ENCODE data around the gene WNT9A. TPM values are rescaled to one million over a fixed set of nuclear protein-coding genes. Genes with fewer than 3 reads are reported as not detected.

The WNT9A gene
- total RNA-seq, 2 donors from 2014 or later = 1.4 to 2.0 TPM

DNA sequence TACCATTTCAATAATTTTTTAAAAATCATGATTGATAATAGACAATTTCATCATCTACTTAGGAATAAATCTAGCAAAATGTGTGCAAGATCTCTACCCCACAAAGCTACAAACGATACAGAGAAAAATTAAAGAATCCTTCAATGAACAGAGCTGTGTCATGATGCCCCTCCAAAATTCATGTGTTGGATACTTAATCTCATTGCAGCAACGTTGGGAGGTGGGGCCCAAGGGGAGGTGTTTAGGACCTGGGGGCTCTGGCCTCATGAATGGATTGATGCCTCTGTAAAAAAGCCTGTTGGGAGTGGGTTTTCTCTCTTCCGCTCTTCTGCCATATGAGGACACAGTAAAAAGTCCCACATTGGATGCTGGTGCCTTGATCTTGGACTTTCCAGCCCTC lies 77.4 kb downstream of the WNT9A start:
- Histone ChIP-seq H3K9me3 (no peaks in the 10 kb centered on the region), H3K4me3 (no peak overlapping the region), H3K27me3 (replicated peaks; ENCODE audit: insufficient read depth) (no peaks in the 10 kb centered on the region), H3K36me3 (no peaks in the 10 kb centered on the region), H3K27ac (no peak overlapping the region), H3K4me1 (replicated peaks) (no peaks in the 10 kb centered on the region)
- TF ChIP-seq POLR2AphosphoS5 (IDR thresholded peaks at IDR 0.05) = no peak
- TF ChIP-seq POLR2A (IDR thresholded peaks at IDR 0.05) = no peak
- TF ChIP-seq CTCF (IDR thresholded peaks at IDR 0.05) = no peak
- 68% methylated on average over 3 of the region's 3 CpGs for WGBS
- DNase-seq (ENCODE audit: low spot score) = no peak
- intact Hi-C loops (cut with DNase I) = no loop called here

- intact Hi-C loops (cut with DNase I) = no loop called here
- TF ChIP-seq POLR2A (IDR thresholded peaks at IDR 0.05) = no peak
- TF ChIP-seq POLR2AphosphoS5 (IDR thresholded peaks at IDR 0.05) = no peak
- no peak for TF ChIP-seq CTCF (IDR thresholded peaks at IDR 0.05)
- Histone ChIP-seq H3K27ac (no peak overlapping the region), H3K9me3 (no peaks in the 10 kb centered on the region), H3K4me3 (no peak overlapping the region), H3K36me3 (no peaks in the 10 kb centered on the region), H3K4me1 (replicated peaks) (no peaks in the 10 kb centered on the region), H3K27me3 (replicated peaks; ENCODE audit: insufficient read depth) (no peaks in the 10 kb centered on the region)
- DNase-seq (ENCODE audit: low spot score) = no peak
- WGBS = 61% methylated on average over 5 of the region's 5 CpGs
Observed at GRCh38 chr1:227869851-227870305, 77.9 kb downstream of the WNT9A start.

GRCh38 chr1:227869279-227869842 lies 78.4 kb downstream of the WNT9A start:
- Histone ChIP-seq H3K27ac (no peak overlapping the region), H3K36me3 (no peaks in the 10 kb centered on the region), H3K4me3 (no peak overlapping the region), H3K27me3 (replicated peaks; ENCODE audit: insufficient read depth) (no peaks in the 10 kb centered on the region), H3K4me1 (replicated peaks) (no peaks in the 10 kb centered on the region), H3K9me3 (no peaks in the 10 kb centered on the region)
- DNase-seq (ENCODE audit: low spot score) = no peak
- intact Hi-C loops (cut with DNase I) = no loop called here
- WGBS = 79% methylated on average over 5 of the region's 5 CpGs
- no peak for TF ChIP-seq CTCF (IDR thresholded peaks at IDR 0.05)
- no peak for TF ChIP-seq POLR2AphosphoS5 (IDR thresholded peaks at IDR 0.05)
- no peak for TF ChIP-seq POLR2A (IDR thresholded peaks at IDR 0.05)

Small RNA genes lying within 50 kb of the gene (microRNA-seq; reads per million reads assigned to microRNA genes)
- gene MIR5008 = 0.25 reads per million

Small RNA genes lying within 50 kb of the gene (small RNA-seq; reads per million reads assigned to genes)
- gene MIR5008 (0 to 0.10 reads per million in 2 donors), gene SEPT14P17 (0 reads per million in 2 donors)

Other genes starting within 250 kb of the WNT9A start
- 10 to 100 TPM; 29.8 to 38.3 TPM for gene JMJD4, start 212.6 kb downstream of the WNT9A start, total RNA-seq
- 10 to 100 TPM; 51.6 to 74.7 TPM for gene SNAP47, start 212.5 kb downstream of the WNT9A start, total RNA-seq
- 1 to 10 TPM in 1 of 2 donors, not detected in 1; 3.0 TPM for gene PRSS38, start 132.3 kb downstream of the WNT9A start, total RNA-seq
- gene WNT3A, start 59.1 kb upstream of the WNT9A start, total RNA-seq = 1 to 10 TPM; 2.4 to 4.8 TPM
- 100 to 1,000 TPM; 478 to 512 TPM for gene ARF1, start 134.8 kb upstream of the WNT9A start, total RNA-seq
- 10 to 100 TPM; 23.5 TPM for gene C1orf35, start 155.4 kb upstream of the WNT9A start, total RNA-seq
- gene MRPL55, start 161.4 kb upstream of the WNT9A start, total RNA-seq = 100 to 1,000 TPM; 120 to 136 TPM
- 100 to 1,000 TPM; 250 to 458 TPM for gene GUK1, start 192.3 kb upstream of the WNT9A start, total RNA-seq
- 1 to 10 TPM; 1.9 to 4.1 TPM for gene GJC2, start 202.0 kb upstream of the WNT9A start, total RNA-seq
- gene IBA57, start 217.9 kb upstream of the WNT9A start, total RNA-seq = 10 to 100 TPM in 1 of 2 donors, 1 to 10 TPM in 1; 5.6 to 17.4 TPM